CD4-positive, alpha-beta T cell treated with Interleukin-4 for 1 hour (primary cell): ENCODE results near the gene OR52N4.
"Not testable (repeated sequence)": the region's sequence is repeated elsewhere in the genome, so short reads cannot be mapped to it uniquely, and the experiment has no call there.

Experiments
- DNase-seq, 2 donors: peaks; one replicate each; pipeline ENCODE4 v3.0.0-alpha.2; 2020 to 2022

The OR52N4 gene

GRCh38 chr11:5753943-5754342 lies at the start of gene OR52N4:
Gene OR52N4, plus strand, starts transcription at chr11:5754243. Its CDS starts 498 bp downstream, at chr11:5754741.
- DNase-seq = no peak

- no peak for DNase-seq
Measured at GRCh38 chr11:5705688-5706087, 48.4 kb upstream of the OR52N4 start.

- peak in 1 of 2 donors; percentile 37 for DNase-seq
Measured at GRCh38 chr11:5712507-5712906, 41.5 kb upstream of the OR52N4 start.

GRCh38 chr11:5713695-5714094 lies 40.3 kb upstream of the OR52N4 start:
- no peak for DNase-seq

GRCh38 chr11:5716518-5716917 lies 37.5 kb upstream of the OR52N4 start:
- not testable (repeated sequence) for DNase-seq

GRCh38 chr11:5719703-5720495 lies 34.1 kb upstream of the OR52N4 start:
- no peak for DNase-seq

GRCh38 chr11:5722622-5723021 lies 31.4 kb upstream of the OR52N4 start:
- DNase-seq = no peak

- no peak for DNase-seq
Measured at GRCh38 chr11:5726351-5726750, 27.7 kb upstream of the OR52N4 start.

- no peak for DNase-seq
Measured at GRCh38 chr11:5727691-5728090, 26.4 kb upstream of the OR52N4 start.

GRCh38 chr11:5736396-5736795 lies 17.6 kb upstream of the OR52N4 start, which contains the start of gene OR56B1:
Gene OR56B1, plus strand, starts transcription at chr11:5736448. Its CDS starts 69 bp downstream, at chr11:5736517.
- DNase-seq = no peak

GRCh38 chr11:5737091-5737490 lies 17.0 kb upstream of the OR52N4 start:
- DNase-seq = no peak

- DNase-seq = no peak
Measured at GRCh38 chr11:5737670-5738392, 16.2 kb upstream of the OR52N4 start.

GRCh38 chr11:5738431-5738830 lies 15.6 kb upstream of the OR52N4 start:
- no peak for DNase-seq

GRCh38 chr11:5746614-5747013 lies 7.4 kb upstream of the OR52N4 start:
- DNase-seq = no peak

GRCh38 chr11:5749836-5750235 lies 4.2 kb upstream of the OR52N4 start:
- no peak for DNase-seq

- DNase-seq = no peak
Measured at GRCh38 chr11:5767056-5767455, 13.0 kb downstream of the OR52N4 start.

GRCh38 chr11:5783255-5783654 lies 29.2 kb downstream of the OR52N4 start, which contains the start of gene OR52N5:
Gene OR52N5, minus strand, starts transcription at chr11:5783355. Its CDS starts 4,721 bp downstream, at chr11:5778634.
- no peak for DNase-seq

- no peak for DNase-seq
Measured at GRCh38 chr11:5791165-5791564, 37.1 kb downstream of the OR52N4 start, which contains the start of gene OR52N1. Gene OR52N1, minus strand, starts transcription at chr11:5791265. Its CDS starts 2,449 bp downstream, at chr11:5788816.

- DNase-seq = no peak
Measured at GRCh38 chr11:5796541-5796940, 42.5 kb downstream of the OR52N4 start.

GRCh38 chr11:5803982-5804381 lies 49.9 kb downstream of the OR52N4 start:
- no peak for DNase-seq
